Activated CD8-positive, alpha-beta memory T cell treated with anti-CD3 and anti-CD28 coated beads for 1 hour (primary cell): ENCODE data around the gene ALKBH5.

Experiments used
- DNase-seq, 2 donors: peaks; one replicate each; pipeline ENCODE4 v3.0.0-alpha.2; 2020; ENCODE audit warnings: low read depth in 1 of 2; ENCODE audit errors: extremely low read depth in 1 of 2

The ALKBH5 gene

GRCh38 chr17:18257982-18258355 is 74.3 kb downstream of the ALKBH5 start:
- peak in 1 of 2 donors; percentile 28 for DNase-seq

DNA sequence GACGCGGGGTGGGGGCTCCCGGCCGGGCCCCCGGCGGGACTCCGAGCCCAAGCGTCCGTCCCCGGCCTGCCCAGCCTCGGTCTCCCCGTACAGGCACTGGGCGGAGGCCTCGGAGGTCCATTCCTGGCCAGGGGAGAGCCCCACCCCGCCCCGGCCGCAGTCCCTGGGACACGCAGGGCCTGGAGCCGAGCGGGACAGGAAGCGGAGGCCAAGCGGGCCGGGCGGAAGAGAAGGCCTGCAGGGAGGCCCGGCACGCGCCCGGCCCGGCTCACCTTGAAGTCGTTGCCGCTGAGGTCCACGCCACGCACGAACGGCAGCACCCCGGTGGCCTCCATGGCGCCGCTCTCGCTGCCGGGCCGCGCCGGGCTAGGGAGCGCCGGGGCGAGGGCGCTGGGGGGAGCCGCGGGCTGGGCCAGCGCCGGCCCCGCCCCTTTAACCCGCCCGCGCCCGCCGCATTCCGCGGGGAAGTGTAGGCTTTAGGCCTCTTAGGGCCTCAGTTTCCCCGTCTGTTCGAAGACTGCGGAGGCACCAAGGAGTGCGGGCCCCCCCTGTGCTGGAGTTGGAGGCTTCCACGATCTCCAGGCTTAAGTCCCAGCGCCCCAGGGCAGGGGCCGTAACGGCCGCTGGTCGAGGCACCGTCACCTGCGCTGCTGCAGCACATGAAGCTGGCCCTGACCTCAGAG is 74.9 kb downstream of the ALKBH5 start, which contains the start of gene FLII:
Gene FLII, minus strand, starts transcription at position 383 of the 683 bp plus-strand sequence. Its CDS starts 48 bp downstream, at position 335.
- peak in 1 of 2 donors; percentile 44 for DNase-seq
